GM19438 (cell line): ENCODE data around the gene DLG2.

Source experiments
- ATAC-seq: cut with Tn5 transposase; IDR thresholded peaks from one replicate; pipeline ENCODE4 v1.9.1; 2021; ENCODE audit warnings: low read depth; ENCODE audit not compliant: unreplicated experiment

The DLG2 gene

DNA sequence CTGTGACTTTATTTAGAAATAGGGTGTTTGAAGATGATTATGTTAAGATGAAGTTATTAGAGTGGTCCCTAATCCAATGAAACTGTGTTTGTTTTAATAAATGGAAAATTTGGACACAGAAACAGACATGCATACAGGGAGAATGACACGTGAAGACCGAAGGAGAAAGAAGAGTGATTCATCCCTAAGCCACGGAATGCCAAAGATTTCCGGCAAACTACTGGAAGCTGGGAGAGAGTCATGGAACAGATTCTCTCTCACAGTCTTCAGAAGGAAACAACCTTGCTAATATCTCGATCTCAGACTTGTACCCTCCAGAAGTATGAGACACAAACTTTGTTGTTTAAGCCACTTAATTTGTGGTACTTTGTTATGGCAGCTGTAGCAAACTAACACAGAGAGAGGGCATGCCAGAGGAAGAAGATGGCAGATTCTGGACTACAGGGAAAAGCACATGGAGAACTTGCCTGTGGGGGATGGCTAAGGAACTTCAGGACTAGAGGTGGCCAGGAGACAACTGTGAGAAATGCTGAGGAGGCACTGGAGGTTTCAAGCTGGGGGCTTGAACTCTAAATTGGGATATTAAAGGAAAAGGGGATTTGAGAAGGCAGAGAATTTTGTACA lies 1607.5 kb downstream of the DLG2 start:
- no peak for ATAC-seq

DNA sequence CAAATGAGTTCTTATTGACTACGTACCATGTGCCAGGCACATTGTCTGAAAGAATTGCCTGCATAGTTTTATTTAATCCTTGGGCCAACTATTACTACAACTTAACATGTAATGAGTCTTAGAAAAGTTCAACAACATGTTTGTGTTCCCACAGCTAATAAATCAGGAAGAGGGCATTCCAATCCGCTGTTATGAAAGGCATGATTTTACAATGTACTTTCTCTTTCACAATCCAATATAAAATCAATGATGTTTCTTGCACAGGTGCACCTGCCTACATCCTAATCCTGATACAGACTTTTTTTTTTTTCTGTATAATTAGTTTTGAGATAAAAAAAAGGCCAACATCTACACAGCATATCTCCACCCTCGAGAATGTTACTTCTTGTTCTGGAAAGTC lies 1612.6 kb downstream of the DLG2 start:
- ATAC-seq, result no peak

DNA sequence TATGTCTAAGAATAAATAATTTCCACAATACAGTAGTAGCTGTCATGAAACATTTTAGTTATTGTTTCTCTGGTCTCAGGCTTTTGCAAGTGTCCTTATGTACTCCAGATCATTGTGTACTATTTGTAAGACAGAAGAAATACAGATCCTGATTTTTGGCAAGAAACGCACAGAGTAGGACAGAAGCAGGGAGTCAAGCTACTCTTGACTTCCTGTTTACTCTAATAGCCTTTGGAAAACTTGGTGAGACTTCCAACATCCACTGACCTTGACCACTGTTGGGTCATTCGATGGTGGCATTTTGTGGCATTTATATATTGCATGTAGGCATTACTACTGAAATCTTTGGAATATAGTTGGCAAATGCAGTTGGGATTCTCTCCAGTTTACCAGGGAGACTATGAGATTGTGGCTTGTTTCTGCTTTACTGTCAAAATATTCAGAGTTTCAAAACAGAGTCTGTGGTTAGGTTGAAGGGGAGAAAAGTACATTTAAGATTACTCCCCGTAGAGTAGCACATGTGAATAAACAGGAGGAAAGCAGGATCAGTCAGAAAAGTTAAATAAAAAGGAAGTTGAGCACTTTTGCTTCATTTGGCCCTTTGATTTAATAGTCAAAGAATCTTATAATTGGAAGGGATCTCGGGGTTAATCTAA lies 1614.8 kb downstream of the DLG2 start:
- ATAC-seq, result no peak

DNA sequence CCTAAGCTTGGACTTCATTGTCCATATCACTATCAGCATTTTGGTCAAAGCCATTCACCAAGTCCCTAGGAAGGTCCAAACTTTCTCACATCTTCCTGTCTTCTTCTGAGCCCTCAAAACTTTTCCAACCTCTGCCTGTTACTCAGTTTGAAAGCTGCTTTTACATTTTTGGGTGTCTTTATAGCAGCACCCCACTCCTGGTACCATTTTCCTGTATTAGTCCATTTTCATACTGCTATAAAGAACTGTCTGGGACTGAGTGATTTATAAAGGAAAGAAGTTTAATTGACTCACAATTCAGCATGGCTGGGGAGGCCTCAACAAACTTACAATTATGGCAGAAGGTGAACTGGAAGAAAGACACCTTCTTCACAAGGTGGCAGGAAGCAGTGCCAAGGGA lies 1624.0 kb downstream of the DLG2 start:
- no peak for ATAC-seq

DNA sequence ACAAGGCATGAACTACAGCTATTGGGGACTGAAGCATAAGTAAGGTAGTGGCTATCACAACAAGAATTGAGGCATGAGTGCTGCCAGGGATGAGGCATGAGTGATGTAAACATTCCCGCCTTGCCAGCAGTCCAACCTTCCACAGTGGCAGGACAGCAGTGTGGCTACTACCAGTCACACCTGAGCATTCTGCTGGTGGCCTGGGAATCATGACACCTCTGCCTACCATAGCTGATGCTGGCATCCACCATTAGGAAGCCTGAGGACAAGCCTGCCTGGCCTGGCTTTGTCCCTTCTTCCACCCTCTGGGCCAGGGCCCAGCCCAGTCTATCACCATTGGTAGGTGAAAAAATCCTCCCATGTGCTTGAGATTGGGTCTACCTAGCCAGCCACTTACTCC lies 1628.2 kb downstream of the DLG2 start:
- no peak for ATAC-seq

DNA sequence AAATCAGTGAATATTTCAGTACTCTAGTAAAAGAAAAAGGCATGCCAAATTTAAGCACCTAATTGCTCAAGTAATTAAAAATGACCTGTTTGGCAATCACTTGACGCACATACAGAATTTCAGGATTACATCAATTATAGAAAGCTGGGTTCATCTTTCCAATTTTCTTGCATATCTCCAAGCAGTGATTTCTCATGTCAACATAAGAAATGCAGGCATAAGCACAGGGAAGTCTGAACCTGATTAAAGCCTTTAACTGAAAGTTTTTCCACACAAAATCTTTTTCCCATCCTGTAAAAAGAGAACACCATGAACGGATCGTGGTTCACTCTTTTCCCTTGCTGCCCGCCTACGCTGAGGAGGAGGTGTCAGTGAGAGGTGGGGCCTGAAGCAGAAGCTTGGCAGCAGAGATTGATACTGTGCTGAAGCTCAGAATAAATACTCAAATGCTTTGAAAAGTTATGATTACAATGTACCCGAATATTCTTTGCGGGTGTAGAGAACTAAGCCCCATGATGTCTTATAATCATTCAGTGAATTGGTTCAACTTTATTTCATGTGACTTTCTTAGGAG lies 1636.9 kb downstream of the DLG2 start:
- ATAC-seq, result no peak

DNA sequence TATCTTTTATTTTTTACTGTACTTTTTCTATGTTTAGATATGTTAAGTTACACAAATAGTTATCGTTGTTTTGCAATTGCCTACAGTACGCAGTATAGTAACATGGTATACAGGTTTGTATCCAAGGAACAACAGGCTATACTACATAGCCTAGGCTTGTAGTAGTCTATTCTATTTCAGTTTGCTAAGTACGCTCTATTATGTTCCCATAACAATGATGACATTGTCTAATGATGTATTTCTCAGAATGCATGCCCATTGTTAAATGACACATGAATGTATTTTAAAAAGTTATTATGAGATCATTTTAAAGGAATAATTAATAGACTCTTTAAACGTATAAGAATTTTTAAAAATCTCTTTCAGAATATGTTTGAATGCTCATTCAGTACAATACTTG lies 1644.3 kb downstream of the DLG2 start:
- ATAC-seq, result no peak

DNA sequence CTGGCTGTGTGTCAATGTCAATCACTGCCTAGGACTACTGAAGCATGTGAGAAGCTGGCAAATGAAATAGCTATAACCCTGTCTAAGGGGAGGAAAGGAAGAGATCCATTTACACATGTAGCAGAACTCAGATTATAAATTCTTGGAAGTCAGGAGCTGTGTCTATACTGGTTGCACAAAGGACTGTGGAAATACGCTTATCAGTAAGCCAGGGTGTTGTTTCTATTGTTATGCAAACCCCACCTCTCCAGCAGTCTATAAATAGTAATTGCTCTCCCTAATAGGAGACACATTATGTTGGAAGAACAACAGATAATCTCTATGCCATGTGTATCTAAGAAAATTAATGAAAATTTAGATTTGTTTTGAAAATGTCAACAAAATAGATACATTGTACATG lies 1647.6 kb downstream of the DLG2 start:
- ATAC-seq, result no peak

DNA sequence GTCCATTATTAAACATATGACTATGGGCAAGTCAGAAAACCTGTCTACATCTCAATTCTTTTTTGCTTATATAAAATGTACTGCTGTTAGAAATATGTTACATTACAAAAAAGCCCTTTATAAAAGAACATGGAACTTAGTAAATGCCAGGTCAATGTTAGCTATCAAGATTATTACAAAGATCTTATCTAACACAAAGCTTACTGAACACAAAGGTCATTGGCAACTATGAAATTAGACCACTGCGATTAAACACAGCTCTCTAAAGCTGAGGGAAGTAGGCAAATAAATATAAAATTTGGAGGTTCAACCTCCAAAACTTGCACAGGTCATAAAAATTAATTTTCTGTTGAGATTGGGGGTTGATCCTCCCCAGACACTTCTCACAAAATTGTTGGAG lies 1648.2 kb downstream of the DLG2 start:
- no peak for ATAC-seq

DNA sequence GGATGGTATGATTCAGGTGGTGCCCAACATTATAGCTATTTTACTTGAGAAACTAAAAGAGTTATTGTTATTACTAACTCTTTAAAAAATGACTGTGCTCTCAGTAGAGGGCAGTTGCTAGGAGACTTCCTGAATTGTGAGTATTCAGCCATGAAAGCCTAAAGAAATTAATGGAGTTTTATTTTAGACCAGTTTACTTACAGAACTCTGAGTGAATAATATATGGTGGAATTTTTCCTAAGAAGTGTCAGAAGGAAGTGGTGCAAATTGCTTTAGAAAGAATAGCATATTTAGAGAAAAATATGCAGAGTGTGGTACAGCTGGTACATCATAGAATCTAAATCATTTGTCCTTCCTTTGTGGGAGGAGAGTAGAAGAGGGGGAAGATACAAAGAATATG lies 1651.1 kb downstream of the DLG2 start:
- no peak for ATAC-seq

DNA sequence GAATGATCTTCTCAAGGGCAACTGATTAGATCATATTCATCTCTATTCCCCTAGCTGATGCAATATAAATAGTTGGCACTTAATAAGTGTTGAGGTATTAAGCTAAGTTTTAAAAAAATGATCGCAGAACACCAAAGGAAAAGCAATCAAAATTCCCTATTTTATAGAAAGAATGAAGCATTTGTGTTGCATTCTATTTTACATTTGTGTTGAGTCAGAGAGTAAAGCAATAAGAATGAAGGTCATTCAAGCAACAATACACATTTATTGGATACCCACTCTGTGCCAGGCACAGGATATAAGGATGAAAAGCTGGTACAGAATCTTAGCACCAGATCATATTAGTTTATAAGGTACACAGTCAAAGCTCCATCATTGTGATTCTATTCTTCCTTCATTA lies 1654.6 kb downstream of the DLG2 start:
- no peak for ATAC-seq

DNA sequence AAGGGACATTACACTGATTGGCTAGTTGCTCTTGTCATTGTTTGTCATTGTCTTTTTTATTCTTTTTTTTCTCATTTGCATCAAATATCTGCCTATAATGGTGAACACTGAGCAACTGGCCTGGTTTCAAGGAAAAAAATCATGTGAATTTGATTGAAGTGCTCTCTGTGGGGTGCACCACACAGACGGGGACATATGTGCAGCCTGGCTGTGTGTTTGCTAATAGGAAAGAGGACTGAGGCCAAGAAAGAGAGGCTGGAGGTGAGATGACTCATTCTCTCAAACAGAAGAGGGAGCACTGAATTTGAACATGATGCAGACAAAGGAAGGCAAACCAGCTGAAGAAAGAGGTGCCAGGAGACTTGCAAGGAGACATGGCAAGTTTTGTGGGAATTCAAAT lies 1656.1 kb downstream of the DLG2 start:
- peak; percentile 32 for ATAC-seq

DNA sequence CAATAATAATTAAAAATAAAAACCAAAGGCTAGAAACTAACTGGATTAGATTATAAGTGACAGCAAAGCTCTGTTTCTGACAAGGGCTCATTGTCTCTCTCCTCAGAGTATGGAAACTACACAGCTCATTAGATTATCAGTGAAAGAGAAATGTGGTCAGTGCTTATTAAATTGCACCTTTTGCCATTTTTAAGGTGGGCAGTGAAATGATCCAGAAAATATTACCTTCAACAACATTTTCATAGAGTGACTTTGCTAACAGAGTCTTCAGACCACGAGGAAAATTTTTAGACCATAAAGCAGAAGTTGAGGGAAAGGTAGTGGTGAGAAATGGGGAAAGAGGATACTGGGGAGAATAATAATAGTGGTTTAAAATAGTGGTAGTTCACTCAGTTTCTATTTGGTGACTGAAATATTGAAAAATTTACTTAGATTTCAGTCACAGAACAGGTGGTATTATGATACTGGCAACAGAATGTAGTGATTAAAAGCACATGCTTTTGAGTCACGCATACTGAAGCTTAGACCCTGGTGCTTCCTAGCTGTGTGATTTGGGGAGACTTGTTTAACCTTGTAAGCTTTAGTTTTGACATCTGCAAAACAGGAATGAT lies 1657.0 kb downstream of the DLG2 start:
- peak; percentile 80 for ATAC-seq

DNA sequence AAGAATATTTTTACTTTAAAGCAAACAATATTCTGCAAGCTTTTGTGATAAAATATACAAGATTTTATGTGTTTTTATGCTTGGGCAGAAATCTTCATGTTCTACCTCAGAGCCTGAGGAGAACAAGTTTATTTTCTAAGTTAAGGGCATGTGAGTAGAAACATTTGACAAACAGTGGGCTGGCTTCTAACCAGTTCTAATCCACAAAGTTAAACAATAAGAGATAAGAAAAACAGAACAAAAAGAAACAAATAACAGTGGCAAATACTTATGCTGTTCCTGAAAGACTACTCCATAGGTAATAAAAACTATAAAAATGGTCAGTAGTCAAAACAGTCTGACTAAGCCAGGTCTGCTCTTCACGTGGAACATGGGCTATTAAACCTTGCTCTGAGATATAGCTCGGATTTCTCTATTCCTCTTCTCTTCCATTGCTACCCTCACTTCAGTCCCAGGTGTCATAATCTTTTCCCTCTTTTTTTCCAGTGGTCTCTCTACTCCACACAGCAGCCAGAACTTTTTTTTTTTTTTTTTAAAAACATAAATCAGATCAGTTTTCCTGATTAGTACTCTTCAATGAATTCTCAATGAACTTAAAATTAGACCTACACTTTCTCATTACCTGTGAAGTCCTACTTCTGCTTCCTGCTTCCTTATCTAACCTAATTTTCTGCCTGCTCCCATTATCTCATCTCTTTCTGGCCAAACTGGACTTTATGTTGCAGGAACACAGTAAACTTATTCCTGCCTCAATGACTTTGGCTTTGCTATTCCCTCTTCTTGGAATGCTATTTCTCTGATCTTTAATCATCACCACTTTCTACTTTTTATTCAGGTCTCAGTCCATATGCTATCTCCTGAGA lies 1669.9 kb downstream of the DLG2 start:
- no peak for ATAC-seq

DNA sequence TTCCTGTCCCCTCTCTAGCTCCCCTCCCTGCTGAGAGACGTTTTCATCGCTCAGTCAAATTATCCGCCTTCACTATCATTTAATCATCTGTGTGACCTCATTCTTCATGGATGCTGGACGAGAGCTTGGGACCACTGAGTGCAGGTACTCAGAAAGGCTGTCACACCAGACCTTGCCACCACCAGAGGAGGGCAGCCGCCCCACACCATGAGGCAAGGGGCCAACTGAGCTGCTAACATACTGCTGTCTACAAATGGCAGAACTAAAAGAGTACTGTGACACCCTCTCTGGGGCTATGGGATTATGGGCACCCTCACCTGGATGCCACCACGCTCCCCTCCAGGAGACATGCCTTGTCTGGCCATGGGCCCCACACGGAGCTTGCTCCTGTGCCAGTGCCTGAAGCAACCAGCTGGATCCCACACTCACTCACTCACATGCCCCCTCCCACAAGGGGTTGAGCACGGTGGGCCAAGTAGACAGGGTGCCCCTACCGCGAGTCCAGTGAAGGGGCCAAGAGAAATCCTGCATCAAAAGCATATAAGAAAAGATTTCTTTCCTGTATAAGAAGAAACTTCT lies 1670.9 kb downstream of the DLG2 start:
- ATAC-seq, result no peak

DNA sequence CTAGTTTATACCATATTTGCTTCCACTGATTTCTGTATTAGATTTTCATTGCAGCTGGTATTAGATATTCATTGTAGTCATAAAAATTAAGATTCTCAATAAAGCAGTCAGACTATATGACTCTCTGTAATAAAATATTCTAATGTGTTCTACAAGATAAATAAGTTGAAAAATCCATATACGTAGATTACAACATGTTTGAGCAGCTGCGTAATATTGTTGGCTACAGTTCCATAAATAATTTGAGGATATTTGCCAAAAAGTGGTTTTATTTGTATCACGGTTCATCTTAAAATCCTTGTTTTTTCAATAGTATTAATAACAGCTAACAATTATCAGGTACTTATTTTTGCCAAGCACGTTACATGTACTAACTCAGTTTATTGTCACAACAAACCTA lies 1672.4 kb downstream of the DLG2 start:
- no peak for ATAC-seq

DNA sequence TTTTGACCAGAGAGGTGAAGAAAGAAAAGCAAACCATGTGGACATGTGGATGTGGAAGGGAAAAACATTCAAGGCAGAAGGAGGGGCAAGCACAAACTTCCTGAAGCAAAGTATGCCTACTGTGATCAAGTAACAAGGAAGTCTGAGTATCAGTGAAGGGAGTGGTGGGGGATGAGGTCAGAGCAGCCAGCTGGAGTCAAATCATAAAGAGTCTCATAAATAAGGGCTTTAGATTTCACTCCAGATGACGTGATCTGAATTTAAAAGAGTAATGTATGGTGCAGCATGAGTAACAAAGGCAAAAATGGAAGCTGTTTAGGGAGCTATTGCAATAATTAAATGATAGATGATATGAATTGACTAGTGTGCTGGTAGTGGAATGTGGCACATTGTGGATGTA lies 1675.6 kb downstream of the DLG2 start:
- ATAC-seq, result no peak

DNA sequence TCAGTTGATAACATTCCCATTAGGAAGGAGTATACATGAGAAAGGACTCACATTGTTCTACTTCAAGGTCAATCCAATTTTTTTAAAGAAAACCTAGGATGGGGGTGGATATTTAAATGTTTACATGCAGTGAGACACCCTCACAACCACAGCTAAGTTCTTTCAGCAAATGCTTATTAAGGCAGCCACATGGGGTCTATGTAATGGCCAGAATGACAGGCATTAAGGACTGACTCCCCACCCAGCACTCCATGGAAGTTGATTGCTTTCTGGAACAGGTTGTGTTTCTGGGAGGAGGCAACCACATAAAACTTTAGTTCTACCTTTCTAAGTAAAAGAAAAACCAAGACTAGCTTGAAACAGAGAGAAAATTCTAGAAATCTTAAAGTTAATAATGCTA lies 1678.9 kb downstream of the DLG2 start:
- no peak for ATAC-seq

DNA sequence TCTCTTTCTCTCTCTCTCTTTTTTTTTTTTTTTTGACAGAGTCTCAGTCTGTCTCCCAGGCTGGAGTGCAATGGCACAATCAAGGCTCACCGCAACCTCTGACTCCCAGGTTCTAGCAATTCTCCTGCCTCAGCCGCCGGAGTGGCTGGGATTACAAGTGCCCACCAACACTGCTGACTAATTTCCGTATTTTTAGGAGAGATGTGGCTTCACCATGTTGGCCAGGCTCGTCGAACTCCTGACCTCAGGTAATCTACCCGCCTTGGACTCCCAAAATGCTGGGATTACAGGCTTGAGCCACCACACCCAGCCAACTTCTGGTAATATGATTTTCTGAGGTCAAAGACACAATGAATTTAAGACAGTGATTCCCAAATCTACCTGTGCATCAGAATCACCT lies 1681.2 kb downstream of the DLG2 start:
- no peak for ATAC-seq

DNA sequence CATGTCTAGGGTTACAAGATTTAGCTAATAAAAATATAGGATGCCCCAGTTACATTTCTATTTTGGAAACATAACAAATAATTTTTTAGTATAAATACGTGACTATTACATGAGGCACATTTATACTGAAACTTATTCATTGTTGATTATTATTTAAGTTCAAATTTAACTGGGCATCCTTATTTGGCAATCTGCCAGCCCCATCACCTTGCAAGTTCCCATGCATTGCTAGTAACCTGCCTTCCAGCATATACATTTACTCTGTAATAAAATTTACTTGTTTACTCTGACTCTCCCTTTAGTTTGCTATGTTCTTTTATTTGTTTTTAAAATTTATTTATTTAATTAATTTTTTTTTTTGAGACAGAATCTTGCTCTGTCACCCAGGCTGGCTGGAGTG lies 1686.1 kb downstream of the DLG2 start:
- no peak for ATAC-seq

DNA sequence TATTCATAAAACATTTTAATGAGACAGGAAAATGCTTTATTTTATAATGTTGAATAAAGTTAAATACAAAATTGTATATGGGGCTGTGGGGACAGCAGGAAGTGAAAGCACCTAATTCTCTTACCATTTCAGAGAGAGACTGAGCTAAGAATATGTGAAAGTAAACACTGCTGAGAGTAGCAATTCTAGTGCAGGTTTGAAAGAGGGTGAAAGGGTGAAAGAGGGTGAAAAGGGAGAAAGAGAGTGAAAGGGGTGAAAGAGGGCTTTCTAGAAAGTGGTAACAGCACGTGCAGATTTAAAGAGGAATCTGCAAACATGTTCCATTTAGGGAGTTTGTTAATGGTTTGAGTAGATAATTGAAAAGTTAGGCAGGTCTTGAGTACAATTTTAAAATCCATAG lies 1689.0 kb downstream of the DLG2 start:
- ATAC-seq, result no peak
